Stimulated activated CD4-positive, alpha-beta T cell treated with anti-CD3 and anti-CD28 coated beads, Interleukin-1b, Interleukin-23, amount 100 ng/mL, for 1 hour (primary cell): Measurements from ENCODE around the gene NAT9.

ENCODE experiments used
- DNase-seq, 2 donors: peaks; one replicate each; pipeline ENCODE4 v3.0.0-alpha.2; 2020; ENCODE audit warnings: low read depth in 2 of 2

Gene NAT9

DNA sequence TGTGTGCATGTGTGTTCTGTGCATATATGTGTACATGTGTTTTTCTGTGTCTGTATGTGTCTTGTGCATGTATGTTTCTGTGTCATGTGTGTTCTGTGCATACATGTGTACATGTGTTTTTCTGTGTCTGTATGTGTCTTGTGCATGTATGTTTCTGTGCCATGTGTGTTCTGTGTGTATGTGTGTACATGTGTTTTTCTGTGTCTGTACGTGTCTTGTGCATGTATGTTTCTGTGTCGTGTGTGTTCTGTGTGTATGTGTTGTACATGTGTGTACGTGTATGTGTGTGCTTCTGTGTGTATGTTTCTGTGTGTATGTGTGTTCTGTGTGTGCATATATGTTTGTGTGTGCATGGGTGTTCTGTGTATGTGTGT, 47.5 kb downstream of the NAT9 start:
- DNase-seq: no peak

DNA sequence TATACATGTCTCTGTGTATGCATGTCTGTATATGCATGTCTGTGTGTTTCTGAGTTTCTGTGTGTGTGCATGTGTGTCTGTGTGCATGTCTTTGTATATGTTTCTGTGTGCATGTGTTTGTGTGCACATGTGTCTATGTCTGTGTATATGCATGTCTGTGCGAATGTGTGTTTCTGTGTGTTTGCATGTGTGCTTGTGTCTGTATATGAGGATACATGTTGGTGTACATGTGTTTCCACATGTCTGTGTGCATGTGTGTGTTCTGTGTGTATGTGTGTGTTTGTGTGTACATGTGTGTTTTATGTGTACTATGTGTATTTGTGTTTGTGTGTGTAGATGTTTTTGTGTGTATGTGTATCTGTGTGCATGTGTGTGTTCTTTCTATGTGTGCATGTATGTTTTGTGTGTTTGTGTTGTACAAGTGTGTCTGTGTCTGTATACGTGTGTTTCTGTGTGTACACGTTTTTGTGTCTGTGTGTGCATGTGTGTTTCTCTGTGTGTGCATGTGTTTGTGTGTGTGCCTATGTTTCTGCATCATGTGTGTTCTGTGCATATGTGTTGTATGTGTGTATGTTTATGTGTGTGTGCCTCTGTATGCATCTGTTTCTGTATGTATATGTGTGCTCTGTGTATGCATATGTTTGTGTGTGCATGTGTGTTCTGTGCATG, 48.0 kb downstream of the NAT9 start:
- DNase-seq: no peak

DNA sequence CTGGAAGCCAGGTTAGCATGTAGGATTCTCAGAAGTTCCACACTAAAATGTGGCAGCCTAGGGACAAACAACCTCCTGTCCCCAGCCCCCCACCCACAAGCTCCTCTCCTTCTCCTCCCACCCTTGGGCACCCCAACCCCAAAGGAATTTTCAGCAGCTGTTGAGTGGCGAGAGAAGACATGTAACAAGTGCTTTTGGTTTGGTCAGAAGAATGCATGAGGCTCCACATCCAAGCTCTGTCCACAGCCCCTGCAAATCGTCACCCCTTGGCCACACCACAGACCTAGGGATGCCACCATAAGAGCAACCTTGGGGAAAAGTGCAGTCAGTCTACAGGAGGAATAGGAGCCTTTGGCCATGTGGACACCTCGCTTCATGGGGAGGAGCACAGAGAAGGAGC, 51.0 kb downstream of the NAT9 start:
- DNase-seq: no peak

DNA sequence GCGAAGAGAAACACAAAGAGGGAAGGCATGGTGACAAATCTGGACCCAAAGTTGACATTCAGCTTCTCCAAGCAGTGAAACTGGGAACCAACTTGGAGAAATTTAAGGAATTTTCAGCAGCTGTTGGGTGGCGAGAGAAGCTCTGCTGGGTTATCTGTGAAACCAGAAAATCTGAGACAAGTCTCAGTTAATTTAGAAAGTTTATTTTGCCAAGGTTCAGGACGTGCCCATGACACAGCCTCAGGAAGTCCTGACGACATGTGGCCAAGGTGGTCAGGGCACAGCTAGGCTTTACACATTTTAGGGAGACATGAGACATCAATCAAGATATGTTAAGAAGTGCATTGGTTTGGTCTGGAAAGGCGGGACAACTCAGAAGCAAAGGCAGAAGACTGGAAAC, 52.3 kb downstream of the NAT9 start:
- no peak for DNase-seq

DNA sequence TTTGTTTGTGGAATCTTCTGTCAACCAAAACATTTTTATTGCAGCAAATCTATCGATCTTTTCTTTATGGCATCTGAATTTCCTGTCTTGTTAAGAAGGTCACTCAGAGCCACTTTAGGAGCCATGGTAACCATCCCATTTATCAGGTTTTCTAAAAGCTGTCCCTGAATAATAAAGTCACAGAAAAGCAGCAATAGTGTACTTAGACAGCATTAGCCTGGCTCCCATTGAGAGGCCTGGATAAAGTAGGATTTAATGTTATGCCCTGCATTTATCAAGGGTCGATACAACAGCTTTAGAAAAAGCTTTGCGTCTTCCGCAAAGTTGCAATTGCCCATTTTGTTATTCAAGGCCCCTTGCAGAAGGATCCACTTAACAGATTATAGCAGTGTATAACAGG, 53.4 kb downstream of the NAT9 start:
- no peak for DNase-seq
